HepG2 (cell line): ENCODE measurements around the gene CHRNB2. TPM values are rescaled to one million over a fixed set of nuclear protein-coding genes. Genes with fewer than 3 reads are reported as not detected.

Source experiments
- ARHGAP35 ChIP-seq: sonication (generic); formaldehyde crosslinking; IDR thresholded peaks from 2 replicates; pipeline ENCODE4 v1.9.0; 2022; ENCODE audit warnings: mild to moderate bottlenecking, inconsistent platforms, moderate library complexity, missing genetic modification reagents, borderline replicate concordance
- ELF3 ChIP-seq: IDR thresholded peaks from 2 replicates; pipeline ENCODE4 v1.6.1; 2016; ENCODE audit warnings: missing genetic modification reagents, missing compliant biosample characterization
- HNF4A ChIP-seq: sonication (generic); formaldehyde crosslinking; IDR thresholded peaks from 2 replicates; pipeline ENCODE4 v1.4.0; 2020; ENCODE audit warnings: missing genetic modification reagents
- IKZF4 ChIP-seq: sonication (generic); formaldehyde crosslinking; IDR thresholded peaks from 2 replicates; pipeline ENCODE4 v1.5.1; 2020; ENCODE audit warnings: borderline replicate concordance, mild to moderate bottlenecking, low read depth, missing genetic modification reagents; ENCODE audit errors: not compliant biosample characterization
- MAZ ChIP-seq, 2 experiments: sonication (generic) in 1 of 2; formaldehyde crosslinking in 1 of 2; IDR thresholded peaks; 2 replicates each; pipeline versions ENCODE4 v1.5.0 to v1.6.1; 2012 to 2020; ENCODE audit warnings: low read depth in 2 of 2, mild to moderate bottlenecking in 2 of 2, borderline replicate concordance in 1 of 2, improper control_type of control experiment in 1 of 2, low read length in 1 of 2, missing genetic modification reagents in 1 of 2, moderate library complexity in 1 of 2
- NFE2L1 ChIP-seq: sonication (generic); formaldehyde crosslinking; IDR thresholded peaks from 2 replicates; pipeline ENCODE4 v1.4.0; 2020; ENCODE audit warnings: missing genetic modification reagents, mild to moderate bottlenecking, borderline replicate concordance
- POLR2AphosphoS5 ChIP-seq: IDR thresholded peaks from 2 replicates; pipeline ENCODE4 v1.6.1; 2012; ENCODE audit warnings: low read depth, low read length
- RBM39 ChIP-seq: fragments of 200-400 bp; formaldehyde crosslinking; IDR thresholded peaks from one replicate; pipeline ENCODE4 v1.6.1; 2018; ENCODE audit warnings: antibody characterized with exemption, mild to moderate bottlenecking, low read depth, low read length; ENCODE audit not compliant: poor library complexity, severe bottlenecking
- SIX1 ChIP-seq: sonication (generic); formaldehyde crosslinking; IDR thresholded peaks from 2 replicates; pipeline ENCODE4 v1.4.0; 2020; ENCODE audit warnings: missing genetic modification reagents, borderline replicate concordance
- SOX5 ChIP-seq: IDR thresholded peaks from 2 replicates; pipeline ENCODE4 v1.6.1; 2016; ENCODE audit warnings: borderline replicate concordance
- SSRP1 ChIP-seq: IDR thresholded peaks from 2 replicates; pipeline ENCODE4 v1.6.1; 2016; ENCODE audit warnings: control low read depth
- SYNCRIP ChIP-seq: fragments of 200-400 bp; formaldehyde crosslinking; IDR thresholded peaks from 2 replicates; pipeline ENCODE4 v1.6.1; 2018; ENCODE audit warnings: mild to moderate bottlenecking, low read depth, low read length; ENCODE audit not compliant: insufficient read depth
- ZKSCAN8 ChIP-seq: IDR thresholded peaks from 2 replicates; pipeline ENCODE4 v1.6.1; 2016; ENCODE audit warnings: borderline replicate concordance, missing genetic modification reagents, missing compliant biosample characterization
- ZNF224 ChIP-seq: sonication (generic); formaldehyde crosslinking; IDR thresholded peaks from 2 replicates; pipeline ENCODE4 v1.5.0; 2020; ENCODE audit warnings: mild to moderate bottlenecking, missing genetic modification reagents
- ZNF501 ChIP-seq: sonication (generic); formaldehyde crosslinking; IDR thresholded peaks from 2 replicates; pipeline ENCODE4 v1.5.1; 2020; ENCODE audit warnings: mild to moderate bottlenecking, moderate library complexity, missing genetic modification reagents
- ZNF512 ChIP-seq: sonication (generic); formaldehyde crosslinking; IDR thresholded peaks from 2 replicates; pipeline ENCODE4 v1.4.0; 2020; ENCODE audit warnings: mild to moderate bottlenecking, missing genetic modification reagents
- ZNF790 ChIP-seq: sonication (generic); formaldehyde crosslinking; IDR thresholded peaks from 2 replicates; pipeline ENCODE4 v1.8.0; 2022; ENCODE audit warnings: missing genetic modification reagents, mild to moderate bottlenecking, borderline replicate concordance
- polyA plus RNA-seq, 8 experiments: library from polyadenylated mRNA; depleted of rRNA in 3 of 8; stranded (reverse) in 7 of 8; unstranded in 1 of 8; fragments of >200 nt; fragmentation: Illumina TruSeq in 4 of 8; extraction: Trizol in 4 of 8; gene quantifications; 2 replicates each; pipeline versions ENCODE4 v1.2.1 to v1.2.3, GENCODE V29; 2011 to 2016; ENCODE audit warnings: low read depth in 4 of 8, missing spikeins in 1 of 8, mixed read lengths in 1 of 8; ENCODE audit not compliant: insufficient read depth in 1 of 8
- total RNA-seq, 5 experiments: library from RNA; depleted of rRNA; stranded (reverse); fragments of >200 nt; fragmentation: Illumina TruSeq; extraction: Trizol; gene quantifications; 2 replicates each; pipeline ENCODE4 v1.2.3, GENCODE V29; 2016; ENCODE audit warnings: low read depth in 1 of 5
- TF ChIP-seq, protein P1 (sequence below): sonication (generic); formaldehyde crosslinking; IDR thresholded peaks from 2 replicates; pipeline ENCODE4 v1.4.0; 2020; ENCODE audit warnings: missing genetic modification reagents
- TF ChIP-seq, protein P2 (sequence below): sonication (generic); formaldehyde crosslinking; IDR thresholded peaks from 2 replicates; pipeline ENCODE4 v1.4.0; 2020; ENCODE audit warnings: mild to moderate bottlenecking, missing genetic modification reagents
- TF ChIP-seq, protein P3 (sequence below): fragments of 450-650 bp; IDR thresholded peaks from 2 replicates; pipeline ENCODE4 v1.6.1; 2017; ENCODE audit warnings: mild to moderate bottlenecking

The CHRNB2 gene
- total and polyA plus RNA-seq, 2 of the 13 experiments (the other 11 are each of a cell fraction or from before 2014, with no cell fraction given), result 0.03 to 0.07 TPM

DNA sequence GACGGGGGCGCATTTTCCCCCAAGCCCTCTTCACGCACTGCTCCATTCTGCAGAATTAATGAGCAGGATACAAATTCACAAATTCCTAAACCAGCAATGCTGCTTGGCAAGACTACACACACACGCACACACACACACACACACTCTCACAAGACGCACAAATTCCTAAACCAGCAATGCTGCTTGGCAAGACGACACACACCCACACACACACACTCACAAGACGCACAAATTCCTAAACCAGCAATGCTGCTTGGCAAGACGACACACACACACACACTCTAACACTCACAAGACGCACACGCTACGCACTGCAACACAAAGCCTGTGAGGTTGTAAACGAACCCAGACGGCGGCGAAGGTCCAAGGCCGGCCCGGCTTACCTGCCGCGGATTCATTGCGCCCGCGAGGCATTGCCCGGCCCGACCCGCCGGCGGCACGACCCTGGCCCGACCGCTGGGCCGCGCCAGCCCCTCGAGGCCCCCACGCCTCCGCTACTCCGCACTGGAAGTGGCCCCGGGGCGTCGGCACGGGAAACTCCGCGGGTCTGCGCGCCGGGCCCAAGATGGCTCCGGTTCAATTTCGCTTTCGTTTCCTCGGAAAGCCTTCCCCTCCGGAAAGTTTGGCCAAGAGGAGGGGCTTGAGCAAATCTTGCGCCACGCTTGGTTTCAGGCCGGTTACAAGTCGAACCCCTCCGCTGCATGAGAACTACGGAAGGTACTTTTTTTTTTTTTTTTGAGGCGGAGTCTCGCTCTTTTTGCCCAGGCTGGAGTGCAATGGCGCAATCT lies 40.2 kb downstream of the CHRNB2 start, which contains the start of gene ADAR (continued):
- no peak for TF ChIP-seq ZKSCAN8 (CRISPR knock-in tag)
- 0 out of 2 replicates have a peak, but pooled peaks have one; percentile 17 for TF ChIP-seq ELF3 (CRISPR knock-in tag)
- TF ChIP-seq, protein P1, sequence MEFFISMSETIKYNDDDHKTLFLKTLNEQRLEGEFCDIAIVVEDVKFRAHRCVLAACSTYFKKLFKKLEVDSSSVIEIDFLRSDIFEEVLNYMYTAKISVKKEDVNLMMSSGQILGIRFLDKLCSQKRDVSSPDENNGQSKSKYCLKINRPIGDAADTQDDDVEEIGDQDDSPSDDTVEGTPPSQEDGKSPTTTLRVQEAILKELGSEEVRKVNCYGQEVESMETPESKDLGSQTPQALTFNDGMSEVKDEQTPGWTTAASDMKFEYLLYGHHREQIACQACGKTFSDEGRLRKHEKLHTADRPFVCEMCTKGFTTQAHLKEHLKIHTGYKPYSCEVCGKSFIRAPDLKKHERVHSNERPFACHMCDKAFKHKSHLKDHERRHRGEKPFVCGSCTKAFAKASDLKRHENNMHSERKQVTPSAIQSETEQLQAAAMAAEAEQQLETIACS (CRISPR knock-in tag), result no peak
- no peak for TF ChIP-seq NFE2L1
- TF ChIP-seq MAZ (IDR thresholded peaks at IDR 0.05; ENCODE audit: borderline replicate concordance, low read depth, low read length), result peak; percentile 47; the same call in 1 of the 2 replicates
- peak; percentile 31; the same call in 1 of the 2 replicates for TF ChIP-seq MAZ (CRISPR knock-in tag; IDR thresholded peaks at IDR 0.05; ENCODE audit: low read depth)
- 0 out of 2 replicates have a peak, but pooled peaks have one; percentile 9 for TF ChIP-seq SOX5
- no peak for TF ChIP-seq IKZF4 (CRISPR knock-in tag)
- no peak for TF ChIP-seq ZNF512 (CRISPR knock-in tag)
- TF ChIP-seq SSRP1 (CRISPR knock-in tag), result no peak
- TF ChIP-seq POLR2AphosphoS5, result peak; percentile 46; the same call in 1 of the 2 replicates
- TF ChIP-seq RBM39, result no peak
- TF ChIP-seq, protein P2, sequence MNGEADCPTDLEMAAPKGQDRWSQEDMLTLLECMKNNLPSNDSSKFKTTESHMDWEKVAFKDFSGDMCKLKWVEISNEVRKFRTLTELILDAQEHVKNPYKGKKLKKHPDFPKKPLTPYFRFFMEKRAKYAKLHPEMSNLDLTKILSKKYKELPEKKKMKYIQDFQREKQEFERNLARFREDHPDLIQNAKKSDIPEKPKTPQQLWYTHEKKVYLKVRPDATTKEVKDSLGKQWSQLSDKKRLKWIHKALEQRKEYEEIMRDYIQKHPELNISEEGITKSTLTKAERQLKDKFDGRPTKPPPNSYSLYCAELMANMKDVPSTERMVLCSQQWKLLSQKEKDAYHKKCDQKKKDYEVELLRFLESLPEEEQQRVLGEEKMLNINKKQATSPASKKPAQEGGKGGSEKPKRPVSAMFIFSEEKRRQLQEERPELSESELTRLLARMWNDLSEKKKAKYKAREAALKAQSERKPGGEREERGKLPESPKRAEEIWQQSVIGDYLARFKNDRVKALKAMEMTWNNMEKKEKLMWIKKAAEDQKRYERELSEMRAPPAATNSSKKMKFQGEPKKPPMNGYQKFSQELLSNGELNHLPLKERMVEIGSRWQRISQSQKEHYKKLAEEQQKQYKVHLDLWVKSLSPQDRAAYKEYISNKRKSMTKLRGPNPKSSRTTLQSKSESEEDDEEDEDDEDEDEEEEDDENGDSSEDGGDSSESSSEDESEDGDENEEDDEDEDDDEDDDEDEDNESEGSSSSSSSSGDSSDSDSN, result peak; percentile 80
- TF ChIP-seq ARHGAP35 (CRISPR knock-in tag), result 0 out of 2 replicates have a peak, but pooled peaks have one; percentile 57
- peak; percentile 6; the same call in 1 of the 2 replicates for TF ChIP-seq HNF4A (CRISPR knock-in tag)
- no peak for TF ChIP-seq ZNF790 (CRISPR knock-in tag)
- TF ChIP-seq, protein P3, sequence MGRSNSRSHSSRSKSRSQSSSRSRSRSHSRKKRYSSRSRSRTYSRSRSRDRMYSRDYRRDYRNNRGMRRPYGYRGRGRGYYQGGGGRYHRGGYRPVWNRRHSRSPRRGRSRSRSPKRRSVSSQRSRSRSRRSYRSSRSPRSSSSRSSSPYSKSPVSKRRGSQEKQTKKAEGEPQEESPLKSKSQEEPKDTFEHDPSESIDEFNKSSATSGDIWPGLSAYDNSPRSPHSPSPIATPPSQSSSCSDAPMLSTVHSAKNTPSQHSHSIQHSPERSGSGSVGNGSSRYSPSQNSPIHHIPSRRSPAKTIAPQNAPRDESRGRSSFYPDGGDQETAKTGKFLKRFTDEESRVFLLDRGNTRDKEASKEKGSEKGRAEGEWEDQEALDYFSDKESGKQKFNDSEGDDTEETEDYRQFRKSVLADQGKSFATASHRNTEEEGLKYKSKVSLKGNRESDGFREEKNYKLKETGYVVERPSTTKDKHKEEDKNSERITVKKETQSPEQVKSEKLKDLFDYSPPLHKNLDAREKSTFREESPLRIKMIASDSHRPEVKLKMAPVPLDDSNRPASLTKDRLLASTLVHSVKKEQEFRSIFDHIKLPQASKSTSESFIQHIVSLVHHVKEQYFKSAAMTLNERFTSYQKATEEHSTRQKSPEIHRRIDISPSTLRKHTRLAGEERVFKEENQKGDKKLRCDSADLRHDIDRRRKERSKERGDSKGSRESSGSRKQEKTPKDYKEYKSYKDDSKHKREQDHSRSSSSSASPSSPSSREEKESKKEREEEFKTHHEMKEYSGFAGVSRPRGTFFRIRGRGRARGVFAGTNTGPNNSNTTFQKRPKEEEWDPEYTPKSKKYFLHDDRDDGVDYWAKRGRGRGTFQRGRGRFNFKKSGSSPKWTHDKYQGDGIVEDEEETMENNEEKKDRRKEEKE, result no peak
- TF ChIP-seq ZNF501 (CRISPR knock-in tag), result 0 out of 2 replicates have a peak, but pooled peaks have one; percentile 11
- TF ChIP-seq SIX1 (CRISPR knock-in tag), result 0 out of 2 replicates have a peak, but pooled peaks have one; percentile 28
- no peak for TF ChIP-seq SYNCRIP
- TF ChIP-seq ZNF224 (CRISPR knock-in tag), result peak; percentile 28; the same call in 1 of the 2 replicates
